HG03103 (cell line): ENCODE measurements around the gene SLAMF6.
"Not testable (repeated sequence)": the region's sequence is repeated elsewhere in the genome, so short reads cannot be mapped to it uniquely, and the experiment has no call there.

Source experiments
- ATAC-seq: cut with Tn5 transposase; IDR thresholded peaks from one replicate; pipeline ENCODE4 v1.9.1; 2021; ENCODE audit warnings: low read depth; ENCODE audit not compliant: unreplicated experiment

The SLAMF6 gene

DNA sequence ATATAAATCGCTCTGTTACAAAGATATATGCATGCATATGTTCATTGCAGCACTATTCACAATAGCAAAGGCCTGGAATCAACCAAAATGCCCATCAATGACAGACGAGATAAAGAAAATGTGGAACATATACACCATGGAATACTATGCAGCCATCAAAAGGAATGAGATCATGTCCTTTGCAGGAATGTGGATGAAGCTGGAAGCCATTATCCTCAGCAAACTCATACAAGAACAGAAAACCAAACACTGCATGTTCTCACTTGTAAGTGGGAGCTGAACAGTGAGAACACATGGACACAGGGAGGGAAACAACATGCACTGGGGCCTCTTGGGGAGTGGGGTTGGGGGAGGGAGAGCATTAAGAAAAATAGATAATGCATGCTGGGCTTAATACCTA, 5.5 kb downstream of the SLAMF6 start:
- ATAC-seq, result not testable (repeated sequence)

DNA sequence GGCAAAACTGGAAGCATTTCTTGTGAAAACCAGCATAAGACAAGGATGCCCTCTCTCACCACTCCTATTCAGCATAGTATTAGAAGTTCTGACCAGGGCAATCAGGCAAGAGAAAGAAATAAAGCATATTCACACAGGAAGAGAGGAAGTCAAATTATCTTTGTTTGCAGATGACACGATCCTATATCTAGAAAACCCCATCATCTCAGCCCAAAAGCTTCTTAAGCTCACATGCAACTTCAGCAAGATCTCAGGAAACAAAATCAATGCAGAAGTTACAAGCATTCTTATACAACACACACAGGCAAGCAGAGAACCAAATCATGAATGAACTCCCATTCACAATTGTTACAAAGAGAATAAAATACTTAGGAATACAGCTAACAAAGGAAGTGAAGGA, 7.1 kb downstream of the SLAMF6 start:
- not testable (repeated sequence) for ATAC-seq

DNA sequence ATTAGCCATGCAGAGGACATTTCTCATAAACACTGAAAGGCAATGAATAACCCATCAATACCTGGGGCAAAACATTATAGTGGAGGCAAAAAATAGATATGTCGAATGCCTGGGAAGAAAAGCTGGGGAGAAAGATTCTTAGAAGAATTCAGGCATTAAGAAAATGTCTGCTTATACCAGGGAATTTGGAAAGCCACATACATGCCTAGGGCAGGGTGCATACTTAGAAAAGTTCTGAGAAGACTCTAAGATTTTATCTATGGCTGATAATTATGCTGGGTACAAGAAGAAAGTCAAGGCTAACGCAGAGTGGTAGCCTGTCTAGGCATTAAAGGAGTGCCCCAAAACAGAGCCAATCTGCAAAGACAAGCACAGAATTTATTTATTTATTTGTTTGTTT, 18.4 kb downstream of the SLAMF6 start:
- no peak for ATAC-seq

DNA sequence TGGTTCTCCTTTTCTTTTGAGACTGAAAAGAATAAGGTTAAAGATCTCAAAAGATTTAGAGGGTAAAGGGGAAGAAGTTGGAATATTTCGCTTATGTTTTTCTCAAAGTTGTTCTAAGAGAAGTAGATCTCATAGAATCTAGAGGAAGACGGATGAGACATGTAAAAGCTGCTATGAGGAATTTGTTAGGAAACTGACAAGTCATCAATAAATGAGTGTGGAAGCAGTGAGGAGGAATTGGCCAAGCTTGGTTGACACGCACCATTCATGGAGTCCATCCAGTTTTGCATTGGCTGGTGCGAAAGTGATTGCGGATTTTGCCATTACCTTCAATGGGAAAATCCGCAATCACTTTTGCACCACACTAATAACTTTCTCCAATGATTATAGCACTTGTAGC, 20.0 kb downstream of the SLAMF6 start:
- ATAC-seq, result no peak

DNA sequence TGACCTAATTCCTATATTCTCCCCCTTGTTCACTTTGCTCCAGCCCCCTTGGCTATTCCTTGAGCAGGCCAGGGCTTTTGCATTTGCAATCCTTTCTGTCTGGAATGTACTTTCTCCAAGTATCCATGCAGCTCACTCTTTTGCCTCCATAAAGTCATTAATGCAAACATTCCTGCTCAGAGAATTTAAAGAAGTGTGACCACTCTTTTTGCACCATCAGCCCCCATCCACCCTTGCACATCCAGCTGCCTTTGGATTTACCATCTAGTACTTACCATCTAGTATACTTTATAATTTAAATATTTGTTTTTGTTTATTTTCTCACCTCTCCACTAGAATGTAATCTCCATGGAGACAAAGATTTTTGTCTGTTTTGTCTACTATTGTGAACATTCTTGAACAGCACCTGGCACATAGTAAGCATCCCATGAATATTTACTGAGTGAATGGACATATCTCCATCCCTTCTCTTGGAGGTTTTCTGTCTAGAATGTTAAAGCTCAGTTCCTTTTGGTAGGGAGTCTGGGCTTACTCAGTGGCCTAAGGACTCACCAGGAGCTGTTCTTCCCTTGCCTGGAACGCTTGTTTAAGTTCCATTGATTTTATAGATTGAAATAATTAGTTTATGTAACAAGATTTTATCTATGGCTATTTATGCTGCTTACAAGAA, 22.6 kb downstream of the SLAMF6 start:
- ATAC-seq, result no peak

DNA sequence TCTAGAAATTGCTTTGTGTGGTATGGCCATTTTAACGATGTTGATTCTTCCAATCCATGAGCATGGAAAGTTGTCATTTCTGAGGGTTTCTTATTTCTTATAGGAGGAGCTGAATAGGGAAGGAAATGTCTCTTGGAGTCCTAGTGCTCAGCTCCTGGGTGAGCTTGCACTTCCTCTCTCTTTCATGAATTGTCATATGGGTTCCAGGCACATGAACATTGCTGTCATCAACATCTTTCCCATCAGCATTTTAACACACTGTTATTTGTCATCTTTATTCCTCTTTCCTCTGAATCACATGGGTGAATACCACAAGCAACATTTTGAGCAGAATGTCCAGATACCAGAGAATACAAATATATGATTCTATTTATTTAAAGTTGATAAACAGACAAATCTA, 23.4 kb downstream of the SLAMF6 start:
- no peak for ATAC-seq

DNA sequence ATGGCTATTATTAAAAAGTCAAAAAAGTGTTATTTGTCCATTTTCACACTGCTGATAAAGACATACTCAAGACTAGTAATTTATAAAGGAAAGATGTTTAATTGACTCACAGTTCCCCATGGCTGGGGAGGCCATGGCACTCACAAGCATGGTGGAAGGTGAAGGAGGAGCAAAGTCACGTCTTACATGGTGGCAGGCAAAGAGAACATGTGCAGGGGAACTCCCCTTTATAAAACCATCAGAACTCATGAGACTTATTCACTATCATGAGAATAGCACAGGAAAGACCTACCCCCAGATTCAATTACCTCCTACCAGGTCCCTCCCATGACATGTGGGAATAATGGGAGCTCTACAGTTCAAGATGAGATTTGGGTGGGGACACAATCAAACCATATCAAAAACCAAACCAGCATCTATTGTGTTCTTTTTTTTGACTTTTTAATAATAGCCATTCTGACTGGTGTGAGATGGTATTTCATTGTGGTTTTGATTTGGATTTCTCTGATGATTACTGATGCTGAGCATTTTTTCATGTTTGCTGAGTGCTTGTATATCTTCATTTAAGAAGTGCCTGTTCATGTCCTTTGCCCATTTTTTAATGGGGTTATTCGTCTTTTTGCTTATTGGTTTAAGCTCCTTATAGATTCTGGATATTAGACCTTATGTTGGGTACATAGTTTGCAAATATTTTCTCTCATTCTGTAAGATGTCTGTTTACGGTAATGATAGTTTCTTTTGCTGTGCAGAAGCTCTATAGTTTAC, 24.6 kb downstream of the SLAMF6 start:
- ATAC-seq, result not testable (repeated sequence)

DNA sequence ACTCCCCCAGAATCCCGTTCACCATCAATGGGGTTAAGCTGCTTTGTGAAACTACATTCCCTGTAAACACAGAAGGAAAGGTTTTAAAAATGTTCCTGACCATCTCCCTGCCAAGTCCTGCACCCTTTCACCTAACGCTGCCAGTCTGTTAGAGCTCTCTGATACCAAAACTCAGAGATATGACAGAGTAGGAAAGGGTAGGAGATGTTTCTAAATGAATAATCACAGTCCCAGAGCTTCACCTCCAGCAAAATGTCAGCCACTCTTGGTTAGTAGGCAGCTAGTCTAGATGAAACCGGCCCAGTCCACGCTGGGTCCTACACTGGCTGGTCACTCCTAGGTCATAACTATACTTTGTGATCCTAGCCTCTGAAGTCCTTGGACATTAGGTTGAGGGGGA, 26.7 kb downstream of the SLAMF6 start:
- ATAC-seq, result no peak

DNA sequence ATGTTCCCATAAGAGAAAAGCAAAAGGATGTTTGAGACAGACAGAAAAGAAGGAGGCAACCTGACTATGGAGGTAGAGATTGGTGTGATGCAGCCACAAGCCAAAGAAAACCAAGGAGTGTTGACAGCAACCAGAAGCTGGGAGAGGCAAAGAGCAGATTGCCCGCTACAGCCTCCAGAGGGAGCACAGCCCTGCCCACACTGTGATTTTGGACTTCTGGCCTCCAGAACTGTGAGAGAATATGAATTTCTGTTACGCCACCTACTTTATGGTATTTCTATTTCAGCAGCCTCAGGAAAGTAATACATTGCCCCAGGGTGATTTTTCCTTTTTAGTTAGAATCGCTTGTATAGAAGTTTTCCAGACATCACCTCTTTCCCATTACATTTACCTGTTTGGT, 28.4 kb downstream of the SLAMF6 start:
- no peak for ATAC-seq

DNA sequence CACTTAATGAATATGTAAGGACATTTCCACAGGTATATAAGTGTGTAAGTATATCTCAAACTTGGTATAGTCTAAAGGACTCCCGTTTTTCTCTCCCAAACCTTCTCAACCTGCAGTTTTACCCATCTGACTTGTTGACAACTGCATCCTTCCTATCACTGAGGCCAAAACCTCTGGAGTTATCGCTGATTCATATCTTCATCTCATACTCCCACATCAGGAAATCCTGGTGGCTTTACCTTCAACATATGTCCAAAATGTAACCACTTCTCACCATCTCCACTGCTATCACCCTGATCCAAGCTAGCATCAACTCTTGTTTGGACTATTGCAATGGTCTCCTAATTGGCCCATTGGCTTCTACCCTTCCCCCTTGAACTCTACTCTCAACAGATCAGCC, 30.4 kb downstream of the SLAMF6 start:
- ATAC-seq, result no peak

DNA sequence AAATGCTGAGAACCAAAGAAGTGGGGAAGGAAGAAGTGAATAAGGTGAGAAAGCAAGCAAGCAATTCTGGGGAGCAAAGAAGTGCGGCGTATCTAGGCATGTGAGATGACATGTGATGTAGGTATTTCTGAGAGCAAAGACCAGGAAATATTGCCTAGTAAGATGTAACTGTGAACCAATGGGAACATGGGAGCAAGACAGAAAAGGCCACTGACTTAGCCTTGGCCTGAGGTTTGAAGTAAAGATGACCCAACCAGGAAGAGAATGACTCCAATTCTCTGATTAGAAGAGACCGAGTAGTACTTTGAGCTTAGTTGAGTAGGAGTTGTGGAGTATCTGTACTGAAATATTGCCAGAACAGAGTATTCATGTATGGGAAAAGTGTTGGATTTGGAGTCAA, 31.1 kb downstream of the SLAMF6 start:
- ATAC-seq, result no peak

DNA sequence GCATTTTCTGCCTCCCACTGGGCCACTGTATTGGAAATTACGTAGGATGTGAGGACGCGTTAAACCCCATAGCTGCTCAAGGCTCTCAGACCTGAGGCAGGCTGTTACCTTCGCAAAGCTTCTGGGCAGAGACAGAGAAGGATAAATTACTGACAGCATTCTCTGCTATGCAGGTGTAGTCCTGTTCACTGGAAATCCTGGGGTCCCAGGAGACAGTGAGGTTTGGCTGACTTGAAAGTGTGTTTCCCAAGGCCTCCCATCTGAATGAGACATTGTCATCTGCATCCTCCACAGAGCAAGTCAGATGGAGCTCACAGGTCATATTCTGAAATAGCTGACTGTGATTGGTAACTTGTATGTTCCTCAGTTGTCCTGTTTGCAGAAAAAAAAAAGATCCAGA, 32.0 kb downstream of the SLAMF6 start:
- no peak for ATAC-seq

DNA sequence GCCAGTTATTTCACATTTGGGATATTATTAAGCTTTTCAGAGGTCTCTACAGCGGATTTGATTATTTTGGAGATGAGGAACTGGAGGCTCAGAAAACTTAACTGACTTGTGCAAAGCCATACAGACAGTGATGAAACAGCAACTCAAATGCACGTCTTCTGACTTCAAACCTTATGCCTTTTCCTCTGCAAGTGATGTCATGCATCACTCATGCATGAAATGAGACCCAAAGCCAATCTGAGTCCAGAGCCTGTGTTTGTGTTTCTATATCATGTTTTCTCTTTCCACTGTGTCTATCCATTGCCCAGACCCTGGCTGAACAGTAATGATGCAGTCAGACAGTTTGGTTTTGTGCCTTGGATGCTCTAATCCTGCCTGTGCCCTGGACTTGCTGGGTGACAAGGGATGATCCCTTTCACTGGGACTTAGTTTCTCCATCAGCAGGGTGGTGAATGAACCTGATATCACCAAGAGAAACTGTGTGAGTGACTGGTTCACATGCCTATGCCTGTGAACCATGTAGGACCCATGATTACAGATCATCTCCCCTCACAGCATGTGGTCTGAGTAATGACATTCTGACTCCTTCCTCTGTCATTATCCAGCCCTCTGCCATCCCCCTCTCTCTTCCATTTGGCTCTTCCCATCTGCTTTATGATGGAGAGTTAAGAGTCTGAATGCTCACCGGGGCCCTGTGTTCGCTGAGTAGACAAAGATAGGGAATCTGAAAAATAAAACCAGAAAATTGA, 33.4 kb downstream of the SLAMF6 start:
- no peak for ATAC-seq

DNA sequence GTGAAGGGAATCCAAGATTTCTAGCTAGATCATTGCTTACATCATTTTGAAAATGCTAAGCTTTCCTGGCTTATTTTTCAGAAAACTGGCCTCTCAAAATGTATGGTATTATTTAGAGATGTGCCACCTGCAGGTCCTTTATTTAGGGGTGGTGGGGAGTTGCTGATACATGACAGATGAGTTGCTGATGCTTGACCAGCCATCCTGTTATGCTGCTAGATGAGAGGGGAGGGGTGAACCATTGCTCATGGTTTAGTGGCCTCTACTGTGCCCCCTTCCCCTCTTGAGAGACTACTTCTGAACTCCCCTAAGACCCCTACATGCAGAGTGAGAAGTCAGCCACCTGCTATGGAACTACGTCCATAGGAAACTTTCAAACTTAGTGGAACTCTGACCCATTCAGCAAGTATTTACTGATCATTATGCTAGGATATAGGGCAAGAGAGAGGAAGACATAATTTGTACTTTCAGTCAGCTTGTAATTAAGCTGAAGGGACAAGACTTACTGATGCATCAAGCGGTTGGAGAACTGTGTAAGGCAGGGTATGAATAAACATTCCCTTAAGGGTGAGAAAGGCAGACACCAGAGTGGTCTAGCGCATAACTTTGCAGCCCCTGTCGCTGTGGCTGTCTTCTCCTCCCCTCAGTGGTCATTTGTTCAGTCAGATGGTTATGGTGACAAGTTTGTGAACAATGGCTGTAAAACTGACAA, 34.6 kb downstream of the SLAMF6 start:
- no peak for ATAC-seq

DNA sequence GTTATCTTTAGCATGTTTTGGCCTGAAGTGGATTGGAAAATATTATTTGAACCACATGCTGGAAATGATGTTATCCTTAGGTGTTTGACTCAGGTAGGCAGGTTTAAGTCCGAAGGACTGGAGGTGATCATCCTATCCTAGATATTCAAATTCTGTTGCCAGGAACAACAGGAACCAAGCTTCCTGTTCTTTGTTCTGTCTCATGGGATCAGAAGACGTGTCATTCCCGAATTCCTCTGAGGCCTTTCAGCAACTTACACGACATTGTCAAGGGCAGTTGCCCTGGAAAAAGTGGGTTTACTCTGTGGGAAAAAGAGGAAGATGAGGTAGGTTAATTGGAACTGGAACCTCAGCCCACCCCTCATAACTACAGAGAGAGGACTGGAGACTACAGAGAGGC, 36.6 kb downstream of the SLAMF6 start:
- no peak for ATAC-seq

DNA sequence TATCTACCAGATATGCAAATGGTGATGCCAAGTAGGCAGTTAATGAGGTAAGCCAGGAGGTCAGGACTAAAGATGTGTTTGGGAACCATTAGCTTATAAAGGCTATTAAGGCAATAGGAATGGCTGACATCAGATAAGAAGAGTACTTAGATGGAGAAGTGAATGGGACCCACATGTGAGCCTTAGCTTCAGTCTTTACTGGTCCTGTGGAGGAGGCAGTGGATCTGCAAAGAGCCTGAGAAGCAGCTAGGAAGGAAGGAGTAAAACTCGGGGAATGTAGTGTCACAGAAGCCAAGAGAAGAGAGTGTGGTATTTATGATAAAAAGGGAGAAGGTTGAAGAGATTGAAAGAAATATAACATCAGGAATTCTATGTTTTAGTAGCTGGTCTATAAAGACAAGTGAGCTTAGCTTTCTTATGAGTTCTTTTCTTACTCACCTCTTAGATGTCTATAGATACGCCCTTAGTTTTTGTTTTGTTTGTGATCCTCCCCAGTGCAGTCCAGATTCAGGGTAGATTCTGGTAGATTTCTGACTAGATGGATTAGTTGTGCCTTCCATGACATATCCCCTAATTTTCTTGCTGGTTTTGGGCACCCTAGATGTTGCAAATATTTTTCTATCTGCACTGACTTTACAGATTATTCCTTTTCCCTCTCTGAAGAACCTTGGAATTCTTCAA, 39.4 kb downstream of the SLAMF6 start:
- no peak for ATAC-seq

DNA sequence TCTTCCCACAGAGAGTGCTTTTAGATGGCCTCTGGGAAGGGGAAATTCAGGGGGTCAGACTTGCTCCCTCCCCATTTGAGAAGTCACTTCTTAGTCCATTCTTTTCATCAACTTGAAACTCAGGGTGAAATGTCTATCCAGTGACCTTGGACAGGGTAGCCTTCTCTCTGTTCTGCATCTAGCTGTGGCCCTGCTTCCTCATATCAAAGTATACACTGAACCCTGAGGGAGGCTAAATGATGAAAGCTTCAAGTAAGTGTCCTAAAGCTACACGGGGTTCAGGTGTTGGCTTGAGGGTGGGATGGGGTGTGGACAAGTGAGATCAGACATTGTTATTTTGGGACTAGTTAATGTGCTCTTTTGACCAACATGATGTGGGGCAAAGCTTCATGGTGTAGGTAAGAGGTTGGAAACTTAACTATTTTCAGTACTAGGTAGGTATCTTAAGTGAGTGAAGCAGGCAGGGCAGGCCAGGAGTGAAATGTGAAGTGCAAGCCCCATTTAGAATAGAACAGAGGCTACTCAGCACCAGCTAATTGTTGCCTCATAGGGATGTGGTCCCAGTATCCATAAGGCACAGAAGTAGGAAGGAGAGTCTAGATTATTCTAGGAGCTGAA, 41.0 kb downstream of the SLAMF6 start:
- ATAC-seq, result no peak

DNA sequence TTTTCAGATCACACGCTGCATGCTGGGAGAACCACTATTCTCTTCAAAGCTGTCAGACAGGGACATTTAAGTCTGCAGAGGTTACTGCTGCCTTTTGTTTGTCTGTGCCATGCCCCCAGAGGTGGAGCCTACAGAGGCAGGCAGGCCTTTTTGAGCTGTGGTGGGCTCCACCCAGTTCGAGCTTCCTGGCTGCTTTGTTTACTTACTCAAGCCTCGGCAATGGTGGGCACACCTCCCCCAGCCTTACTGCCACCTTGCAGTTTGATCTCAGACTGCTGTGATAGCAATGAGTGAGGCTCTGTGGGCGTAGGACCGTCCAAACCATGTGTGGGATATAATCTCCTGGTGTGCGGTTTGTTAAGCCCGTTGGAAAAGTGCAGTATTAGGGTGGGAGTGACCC, 42.3 kb downstream of the SLAMF6 start:
- ATAC-seq, result not testable (repeated sequence)

DNA sequence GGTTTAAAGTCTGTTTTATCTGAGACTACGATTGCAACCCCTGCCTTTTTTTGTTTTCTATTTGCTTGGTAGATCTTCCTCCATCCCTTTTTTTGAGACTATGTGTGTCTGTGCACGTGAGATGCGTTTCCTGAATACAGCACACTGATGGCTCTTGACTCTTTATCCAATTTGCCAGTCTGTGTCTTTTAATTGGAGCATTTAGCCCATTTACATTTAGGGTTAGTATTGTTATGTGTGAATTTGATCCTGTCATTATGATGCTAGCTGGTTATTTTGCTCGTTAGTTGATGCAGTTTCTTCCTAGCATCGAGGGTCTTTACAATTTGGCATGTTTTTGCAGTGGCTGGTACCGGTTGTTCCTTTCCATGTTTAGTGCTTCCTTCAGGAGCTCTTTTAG, 44.0 kb downstream of the SLAMF6 start:
- not testable (repeated sequence) for ATAC-seq
